Measurements from ENCODE around the gene FAM171A1. TPM values are rescaled to one million over a fixed set of nuclear protein-coding genes. Genes with fewer than 3 reads are reported as not detected.

The FAM171A1 gene
- total RNA-seq, 1 donor from 2014 or later: 51.9 TPM

DNA sequence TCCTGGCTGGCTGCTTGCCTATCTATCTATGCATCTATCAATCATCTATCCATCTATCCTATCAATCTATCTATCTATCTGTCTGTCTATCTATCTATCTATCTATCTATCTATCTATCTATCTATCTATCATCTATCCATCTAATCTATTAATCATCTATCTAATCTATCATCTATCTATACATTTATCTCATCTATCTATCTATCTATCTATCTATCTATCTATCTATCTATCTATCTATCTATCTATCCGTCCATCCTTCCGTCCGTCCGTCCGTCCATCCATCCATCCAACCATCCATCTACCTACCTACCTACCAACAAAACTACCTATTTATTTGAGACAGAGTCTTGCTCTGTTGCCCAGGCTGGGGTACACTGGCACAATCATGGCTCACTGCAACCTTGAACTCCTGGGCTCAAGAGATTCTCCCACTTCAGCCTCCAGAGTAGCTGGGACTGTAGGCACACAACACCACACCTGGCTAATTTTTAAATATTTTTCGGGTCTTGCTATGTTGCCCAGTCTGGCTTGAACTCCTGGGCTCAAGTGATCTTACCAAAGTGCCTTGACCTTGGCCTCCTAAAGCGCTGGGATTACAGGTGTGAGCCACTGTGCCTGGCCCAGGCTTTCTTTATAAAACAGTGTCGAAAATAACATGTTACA, 107.3 kb downstream of the FAM171A1 start:
- no peaks in the 10 kb centered on the region for H3K79me2 ChIP-seq (ENCODE audit: insufficient read depth, low read length)
- H3K4me3 ChIP-seq (ENCODE audit: insufficient read depth, low read depth, low read length): no peak overlapping the region
- FAIRE-seq (no peak), DNase-seq (ENCODE audit: low read depth) (no peak)
- H3K27ac Mint-ChIP-seq (ENCODE audit: unreplicated experiment): no peak overlapping the region
- H3K4me2 ChIP-seq (ENCODE audit: low read length): no peak overlapping the region
- H3K9me3 Mint-ChIP-seq (ENCODE audit: unreplicated experiment): no peaks in the 10 kb centered on the region
- TF ChIP-seq EZH2 (IDR thresholded peaks at IDR 0.05; ENCODE audit: insufficient read depth, low read length): no peak
- no peak for TF ChIP-seq CTCF (IDR thresholded peaks at IDR 0.05; ENCODE audit: insufficient read depth, low read depth, low read length)
- H3K27me3 ChIP-seq (ENCODE audit: insufficient read depth, low read length): no peaks in the 10 kb centered on the region
- no peaks in the 10 kb centered on the region for H3K9me3 ChIP-seq (ENCODE audit: insufficient read depth, low read depth, low read length)
- H3K27ac ChIP-seq (ENCODE audit: low read depth, low read length): no peak overlapping the region
- H3K4me1 ChIP-seq (ENCODE audit: insufficient read depth, low read length): no peaks in the 10 kb centered on the region
- H3K4me3 Mint-ChIP-seq (ENCODE audit: unreplicated experiment): no peak overlapping the region
- H3K27me3 Mint-ChIP-seq (ENCODE audit: low read depth, unreplicated experiment): no peaks in the 10 kb centered on the region
- no peak overlapping the region for H3K9ac ChIP-seq (ENCODE audit: low read length)
- peaks cover 20% of the 10 kb centered on the region for H3K36me3 Mint-ChIP-seq (ENCODE audit: low read depth, unreplicated experiment)
- H2AFZ ChIP-seq (ENCODE audit: low read depth, low read length): no peak overlapping the region
- no peaks in the 10 kb centered on the region for H3K4me1 Mint-ChIP-seq (ENCODE audit: low read depth, unreplicated experiment)
- peaks cover 7% of the 10 kb centered on the region for H3K36me3 ChIP-seq (ENCODE audit: insufficient read depth, low read length)
- peaks cover 20% of the 10 kb centered on the region for H4K20me1 ChIP-seq (ENCODE audit: insufficient read depth, low read length)

- TF ChIP-seq CTCF (IDR thresholded peaks at IDR 0.05; ENCODE audit: insufficient read depth, low read depth, low read length) (no peak), EZH2 (IDR thresholded peaks at IDR 0.05; ENCODE audit: insufficient read depth, low read length) (no peak)
- Mint-ChIP-seq H3K27me3 (ENCODE audit: low read depth, unreplicated experiment) (no peaks in the 10 kb centered on the region), H3K9me3 (ENCODE audit: unreplicated experiment) (no peaks in the 10 kb centered on the region), H3K36me3 (ENCODE audit: low read depth, unreplicated experiment) (peaks cover 9% of the 10 kb centered on the region), H3K27ac (ENCODE audit: unreplicated experiment) (no peak overlapping the region), H3K4me1 (ENCODE audit: low read depth, unreplicated experiment) (no peaks in the 10 kb centered on the region), H3K4me3 (ENCODE audit: unreplicated experiment) (no peak overlapping the region)
- Histone ChIP-seq H3K27me3 (ENCODE audit: insufficient read depth, low read length) (no peaks in the 10 kb centered on the region), H3K9me3 (ENCODE audit: insufficient read depth, low read depth, low read length) (no peaks in the 10 kb centered on the region), H3K4me1 (ENCODE audit: insufficient read depth, low read length) (peaks cover 1% of the 10 kb centered on the region), H2AFZ (ENCODE audit: low read depth, low read length) (no peak overlapping the region), H3K4me2 (ENCODE audit: low read length) (no peak overlapping the region), H3K27ac (ENCODE audit: low read depth, low read length) (no peak overlapping the region), H3K36me3 (ENCODE audit: insufficient read depth, low read length) (peaks cover 7% of the 10 kb centered on the region), H3K79me2 (ENCODE audit: insufficient read depth, low read length) (no peaks in the 10 kb centered on the region), H4K20me1 (ENCODE audit: insufficient read depth, low read length) (peaks cover 17% of the 10 kb centered on the region), H3K4me3 (ENCODE audit: insufficient read depth, low read depth, low read length) (no peak overlapping the region), H3K9ac (ENCODE audit: low read length) (no peak overlapping the region)
- no peak for FAIRE-seq
- DNase-seq (ENCODE audit: low read depth): peak; percentile 7
Measured at GRCh38 chr10:15262036-15262713, 108.9 kb downstream of the FAM171A1 start.

GRCh38 chr10:15259136-15259535, 112.0 kb downstream of the FAM171A1 start:
- Histone ChIP-seq H3K36me3 (ENCODE audit: insufficient read depth, low read length) (peaks cover 3% of the 10 kb centered on the region), H2AFZ (ENCODE audit: low read depth, low read length) (no peak overlapping the region), H3K4me2 (ENCODE audit: low read length) (no peak overlapping the region), H3K9me3 (ENCODE audit: insufficient read depth, low read depth, low read length) (no peaks in the 10 kb centered on the region), H3K4me1 (ENCODE audit: insufficient read depth, low read length) (peaks cover 6% of the 10 kb centered on the region), H3K27me3 (ENCODE audit: insufficient read depth, low read length) (no peaks in the 10 kb centered on the region), H4K20me1 (ENCODE audit: insufficient read depth, low read length) (peaks cover 21% of the 10 kb centered on the region), H3K9ac (ENCODE audit: low read length) (no peak overlapping the region), H3K79me2 (ENCODE audit: insufficient read depth, low read length) (no peaks in the 10 kb centered on the region), H3K27ac (ENCODE audit: low read depth, low read length) (no peak overlapping the region), H3K4me3 (ENCODE audit: insufficient read depth, low read depth, low read length) (no peak overlapping the region)
- TF ChIP-seq CTCF (IDR thresholded peaks at IDR 0.05; ENCODE audit: insufficient read depth, low read depth, low read length) (no peak), EZH2 (IDR thresholded peaks at IDR 0.05; ENCODE audit: insufficient read depth, low read length) (no peak)
- no peak overlapping the region for H3K27ac Mint-ChIP-seq (ENCODE audit: unreplicated experiment)
- H3K36me3 Mint-ChIP-seq (ENCODE audit: low read depth, unreplicated experiment): no peaks in the 10 kb centered on the region
- no peak for DNase-seq (ENCODE audit: low read depth)
- FAIRE-seq: no peak
- no peak overlapping the region for H3K4me3 Mint-ChIP-seq (ENCODE audit: unreplicated experiment)
- H3K9me3 Mint-ChIP-seq (ENCODE audit: unreplicated experiment): no peaks in the 10 kb centered on the region
- H3K4me1 Mint-ChIP-seq (ENCODE audit: low read depth, unreplicated experiment): peaks cover 8% of the 10 kb centered on the region
- no peaks in the 10 kb centered on the region for H3K27me3 Mint-ChIP-seq (ENCODE audit: low read depth, unreplicated experiment)

All from astrocyte (in vitro differentiated cells and primary cell).